ENCODE data around the gene COL6A3. TPM values are rescaled to one million over a fixed set of nuclear protein-coding genes. Genes with fewer than 3 reads are reported as not detected.

COL6A3 gene
- total RNA-seq, 1 experiment from 2014 or later, result 0.86 TPM

DNA sequence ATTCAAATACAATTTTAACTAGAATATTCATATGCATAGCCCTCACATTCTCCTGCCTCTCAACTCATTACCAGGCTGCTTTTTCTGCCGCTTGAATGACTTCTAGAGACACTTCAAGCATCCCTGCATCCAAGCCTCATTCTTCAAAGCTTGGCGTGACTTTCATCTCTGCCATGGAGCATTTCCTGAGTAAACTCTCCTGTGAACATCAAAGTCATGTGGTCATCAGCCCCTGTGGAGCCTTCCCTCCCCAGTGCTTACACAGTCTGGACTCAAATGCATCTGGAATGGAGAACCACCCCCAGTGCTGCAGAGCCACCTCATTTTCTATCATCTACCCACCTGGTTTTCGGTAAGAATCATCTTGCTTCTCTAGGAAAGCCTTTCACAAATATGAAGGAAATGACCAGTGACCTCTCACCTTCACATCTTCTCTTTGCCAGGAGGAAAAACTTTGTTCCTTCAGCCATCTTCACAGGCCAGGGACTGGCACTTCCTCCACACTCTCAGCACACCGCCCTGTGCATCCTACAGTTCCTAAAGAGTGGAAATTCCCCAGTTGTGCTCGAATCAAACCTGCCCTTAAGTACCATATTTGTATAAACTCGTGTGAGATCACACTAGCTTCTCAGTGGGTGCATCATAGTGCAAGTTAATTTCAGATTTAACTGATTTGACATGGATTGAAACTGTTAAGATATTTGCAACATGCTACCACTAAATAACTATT lies 116.4 kb downstream of the COL6A3 start:
- CTCF ChIA-PET, result no interaction called here
- no peak overlapping the region for H3K4me3 ChIP-seq (ENCODE audit: low read depth, low read length, poor library complexity, severe bottlenecking)
- H3K27ac ChIP-seq (ENCODE audit: low read depth, low read length, poor library complexity, severe bottlenecking), result no peak overlapping the region
- H3K36me3 ChIP-seq (ENCODE audit: insufficient read depth, low read length, poor library complexity, severe bottlenecking), result no peaks in the 10 kb centered on the region
- H3K4me1 ChIP-seq (ENCODE audit: insufficient read depth, low read length, poor library complexity, severe bottlenecking), result no peaks in the 10 kb centered on the region
- H3K9me3 ChIP-seq (ENCODE audit: low read depth, low read length, poor library complexity, severe bottlenecking), result no peaks in the 10 kb centered on the region
- TF ChIP-seq, protein P1, sequence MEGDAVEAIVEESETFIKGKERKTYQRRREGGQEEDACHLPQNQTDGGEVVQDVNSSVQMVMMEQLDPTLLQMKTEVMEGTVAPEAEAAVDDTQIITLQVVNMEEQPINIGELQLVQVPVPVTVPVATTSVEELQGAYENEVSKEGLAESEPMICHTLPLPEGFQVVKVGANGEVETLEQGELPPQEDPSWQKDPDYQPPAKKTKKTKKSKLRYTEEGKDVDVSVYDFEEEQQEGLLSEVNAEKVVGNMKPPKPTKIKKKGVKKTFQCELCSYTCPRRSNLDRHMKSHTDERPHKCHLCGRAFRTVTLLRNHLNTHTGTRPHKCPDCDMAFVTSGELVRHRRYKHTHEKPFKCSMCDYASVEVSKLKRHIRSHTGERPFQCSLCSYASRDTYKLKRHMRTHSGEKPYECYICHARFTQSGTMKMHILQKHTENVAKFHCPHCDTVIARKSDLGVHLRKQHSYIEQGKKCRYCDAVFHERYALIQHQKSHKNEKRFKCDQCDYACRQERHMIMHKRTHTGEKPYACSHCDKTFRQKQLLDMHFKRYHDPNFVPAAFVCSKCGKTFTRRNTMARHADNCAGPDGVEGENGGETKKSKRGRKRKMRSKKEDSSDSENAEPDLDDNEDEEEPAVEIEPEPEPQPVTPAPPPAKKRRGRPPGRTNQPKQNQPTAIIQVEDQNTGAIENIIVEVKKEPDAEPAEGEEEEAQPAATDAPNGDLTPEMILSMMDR (conservative IDR thresholded peaks at IDR 0.05; ENCODE audit: low read depth, low read length), result no peak
- TF ChIP-seq EZH2 (IDR thresholded peaks at IDR 0.05; ENCODE audit: borderline replicate concordance, low read depth, low read length, poor library complexity, severe bottlenecking), result no peak
- intact Hi-C loops (cut with micrococcal nuclease; ENCODE audit: unreplicated experiment), result no loop called here
- POLR2A ChIA-PET (ENCODE audit: low non-redundant PET), result no interaction called here
- peaks cover 14% of the 10 kb centered on the region for H3K27me3 ChIP-seq (replicated peaks; ENCODE audit: insufficient read depth, low read depth, low read length, poor library complexity)
- no peak for DNase-seq (ENCODE audit: low spot score)
- BruUV-seq (replicated peaks), result no TSS peak

DNA sequence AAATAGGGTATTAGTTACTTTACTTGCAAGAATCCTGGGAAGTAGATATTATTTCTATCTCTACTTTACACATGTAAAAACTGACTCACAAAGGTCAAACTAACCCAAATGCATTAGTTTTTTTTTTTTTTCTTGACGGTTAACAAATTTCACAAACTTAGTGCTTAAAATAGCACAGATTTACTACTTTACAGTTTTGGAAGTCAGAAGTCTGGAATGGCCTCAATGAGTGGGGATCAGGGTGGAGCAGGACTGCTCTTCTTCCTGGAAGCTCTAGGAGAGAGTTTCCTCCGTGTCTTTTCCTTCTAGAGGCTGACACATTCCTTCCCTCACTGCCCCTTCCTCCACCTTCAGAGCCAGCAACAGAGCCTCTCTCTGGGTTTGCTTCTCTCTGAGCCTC lies 117.2 kb downstream of the COL6A3 start:
- no TSS peak for BruUV-seq (replicated peaks)
- TF ChIP-seq, protein P1 (conservative IDR thresholded peaks at IDR 0.05; ENCODE audit: low read depth, low read length), result no peak
- TF ChIP-seq EZH2 (IDR thresholded peaks at IDR 0.05; ENCODE audit: borderline replicate concordance, low read depth, low read length, poor library complexity, severe bottlenecking), result no peak
- Histone ChIP-seq H3K27ac (ENCODE audit: low read depth, low read length, poor library complexity, severe bottlenecking) (no peak overlapping the region), H3K9me3 (ENCODE audit: low read depth, low read length, poor library complexity, severe bottlenecking) (no peaks in the 10 kb centered on the region), H3K27me3 (replicated peaks; ENCODE audit: insufficient read depth, low read depth, low read length, poor library complexity) (peaks cover 14% of the 10 kb centered on the region), H3K4me3 (ENCODE audit: low read depth, low read length, poor library complexity, severe bottlenecking) (no peak overlapping the region), H3K36me3 (ENCODE audit: insufficient read depth, low read length, poor library complexity, severe bottlenecking) (no peaks in the 10 kb centered on the region), H3K4me1 (ENCODE audit: insufficient read depth, low read length, poor library complexity, severe bottlenecking) (peaks cover 6% of the 10 kb centered on the region)
- intact Hi-C loops (cut with micrococcal nuclease; ENCODE audit: unreplicated experiment), result no loop called here
- ChIA-PET CTCF (no interaction called here), POLR2A (ENCODE audit: low non-redundant PET) (no interaction called here)
- DNase-seq (ENCODE audit: low spot score), result no peak

DNA sequence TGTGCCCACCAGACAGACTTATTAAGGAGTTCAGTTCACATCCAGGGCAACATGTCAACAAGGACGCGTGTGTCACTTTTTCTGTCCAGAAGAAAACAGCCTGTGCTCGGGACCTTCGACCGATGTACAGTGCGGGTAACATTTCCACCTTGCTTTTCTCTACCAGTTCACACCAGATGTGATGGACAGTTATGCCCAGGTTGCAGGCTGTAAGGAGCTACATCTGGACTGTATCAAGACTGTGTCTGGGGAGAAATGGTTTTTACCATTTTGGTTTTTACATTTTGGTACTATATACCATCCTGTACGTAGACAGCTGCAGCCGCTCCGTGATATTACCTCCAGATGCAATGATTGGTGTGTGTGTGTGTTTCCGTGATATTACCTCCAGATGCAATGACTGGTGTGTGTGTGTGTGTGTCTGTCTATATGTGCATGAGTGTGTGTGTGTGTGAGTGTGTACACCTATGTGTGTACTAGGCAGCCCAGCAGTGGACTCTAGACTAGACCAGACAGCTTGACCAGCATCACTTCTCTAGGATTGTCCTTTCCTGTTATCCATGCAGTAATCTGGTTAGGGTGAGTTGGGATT lies 118.0 kb downstream of the COL6A3 start:
- intact Hi-C loops (cut with micrococcal nuclease; ENCODE audit: unreplicated experiment), result no loop called here
- no peak for DNase-seq (ENCODE audit: low spot score)
- Histone ChIP-seq H3K36me3 (ENCODE audit: insufficient read depth, low read length, poor library complexity, severe bottlenecking) (no peaks in the 10 kb centered on the region), H3K27ac (ENCODE audit: low read depth, low read length, poor library complexity, severe bottlenecking) (no peak overlapping the region), H3K9me3 (ENCODE audit: low read depth, low read length, poor library complexity, severe bottlenecking) (no peaks in the 10 kb centered on the region), H3K4me1 (ENCODE audit: insufficient read depth, low read length, poor library complexity, severe bottlenecking) (peaks cover 11% of the 10 kb centered on the region), H3K4me3 (ENCODE audit: low read depth, low read length, poor library complexity, severe bottlenecking) (no peak overlapping the region), H3K27me3 (replicated peaks; ENCODE audit: insufficient read depth, low read depth, low read length, poor library complexity) (peaks cover 14% of the 10 kb centered on the region)
- CTCF ChIA-PET, result no interaction called here
- no TSS peak for BruUV-seq (replicated peaks)
- POLR2A ChIA-PET (ENCODE audit: low non-redundant PET), result no interaction called here
- no peak for TF ChIP-seq EZH2 (IDR thresholded peaks at IDR 0.05; ENCODE audit: borderline replicate concordance, low read depth, low read length, poor library complexity, severe bottlenecking)
- TF ChIP-seq, protein P1 (conservative IDR thresholded peaks at IDR 0.05; ENCODE audit: low read depth, low read length), result no peak

Measured in A673 (cell line).